ENCODE results near the gene MYO9B.

MYO9B gene

GRCh38 chr19:17213334-17213733 lies 137.8 kb downstream of the MYO9B start:
- no peak for DNase-seq
- H3K27me3 ChIP-seq (ENCODE audit: insufficient read depth, low read length, poor library complexity), result no peaks in the 10 kb centered on the region
- H3K36me3 ChIP-seq (ENCODE audit: insufficient read depth, low read length), result peaks cover 63% of the 10 kb centered on the region
- no peaks in the 10 kb centered on the region for H3K9me3 ChIP-seq (ENCODE audit: insufficient read depth, low read length, severe bottlenecking)
- peaks cover 7% of the 10 kb centered on the region for H3K79me2 ChIP-seq (ENCODE audit: insufficient read depth, low read length)
- H4K20me1 ChIP-seq (ENCODE audit: insufficient read depth, low read length), result peaks cover 3% of the 10 kb centered on the region; the same call in 1 of the 2 replicates
- no peak overlapping the region for H3K27ac ChIP-seq (ENCODE audit: low read length)
- no peak for ATAC-seq (ENCODE audit: insufficient read depth, low read depth)
- H3K4me1 ChIP-seq (ENCODE audit: insufficient read depth, low read length), result peaks cover 16% of the 10 kb centered on the region
- TF ChIP-seq EZH2 (IDR thresholded peaks at IDR 0.05; ENCODE audit: borderline replicate concordance, low read depth, low read length, severe bottlenecking) (no peak), CTCF (IDR thresholded peaks at IDR 0.05; ENCODE audit: borderline replicate concordance, extremely low read depth, low read length, poor library complexity, severe bottlenecking) (no peak)
- no peak overlapping the region for H3K4me2 ChIP-seq (ENCODE audit: insufficient read depth, low read length)
- no peak overlapping the region for H3K4me3 ChIP-seq (ENCODE audit: low read depth in 1 of 2, low read length in 2 of 2)
- no peak overlapping the region for H2AFZ ChIP-seq (ENCODE audit: low read depth, low read length)
- no peak overlapping the region for H3K9ac ChIP-seq (ENCODE audit: low read depth, low read length)

- H3K9me3 ChIP-seq (ENCODE audit: insufficient read depth, low read length, severe bottlenecking), result no peaks in the 10 kb centered on the region
- H3K27me3 ChIP-seq (ENCODE audit: insufficient read depth, low read length, poor library complexity), result no peaks in the 10 kb centered on the region
- H3K9ac ChIP-seq (ENCODE audit: low read depth, low read length), result peak overlapping the region; percentile 80
- no peaks in the 10 kb centered on the region for H4K20me1 ChIP-seq (ENCODE audit: insufficient read depth, low read length)
- TF ChIP-seq EZH2 (IDR thresholded peaks at IDR 0.05; ENCODE audit: borderline replicate concordance, low read depth, low read length, severe bottlenecking) (no peak), CTCF (IDR thresholded peaks at IDR 0.05; ENCODE audit: borderline replicate concordance, extremely low read depth, low read length, poor library complexity, severe bottlenecking) (no peak)
- H3K36me3 ChIP-seq (ENCODE audit: insufficient read depth, low read length), result peaks cover 58% of the 10 kb centered on the region
- H3K79me2 ChIP-seq (ENCODE audit: insufficient read depth, low read length), result peaks cover 7% of the 10 kb centered on the region
- no peak; the same call in 2 of the 3 replicates for ATAC-seq (ENCODE audit: insufficient read depth, low read depth)
- H3K27ac ChIP-seq (ENCODE audit: low read length), result peak overlapping the region; percentile 91
- H3K4me2 ChIP-seq (ENCODE audit: insufficient read depth, low read length), result peak overlapping the region; percentile 79
- peak overlapping the region; percentile 27 to 68; a peak in 3 of 4 replicates for H3K4me3 ChIP-seq (ENCODE audit: low read depth in 1 of 2, low read length in 2 of 2)
- H3K4me1 ChIP-seq (ENCODE audit: insufficient read depth, low read length), result peaks cover 16% of the 10 kb centered on the region
- H2AFZ ChIP-seq (ENCODE audit: low read depth, low read length), result peak overlapping the region; percentile 60
- no peak for DNase-seq
These were observed 139.0 kb downstream of the MYO9B start for GRCh38 chr19:17214508-17215126.

- H2AFZ ChIP-seq (ENCODE audit: low read depth, low read length), result peak within 1 kb of the TSS; percentile 70
These were observed 139.8 kb downstream of the MYO9B start, which contains the start of gene USE1 for GRCh38 chr19:17215127-17215971. USE1 (plus strand) TSS chr19:17215357; CDS start chr19:17215406, 49 bp downstream.

More at GRCh38 chr19:17215127-17215971, 139.8 kb downstream of the MYO9B start, which contains the start of gene USE1:
- peak within 1 kb of the TSS; percentile 80 for H3K9ac ChIP-seq (ENCODE audit: low read depth, low read length)
- H3K4me1 ChIP-seq (ENCODE audit: insufficient read depth, low read length), result peaks cover 16% of the 10 kb centered on the region
- peak within 1 kb of the TSS; percentile 79 for H3K4me2 ChIP-seq (ENCODE audit: insufficient read depth, low read length)
- no peaks in the 10 kb centered on the region for H4K20me1 ChIP-seq (ENCODE audit: insufficient read depth, low read length)
- H3K36me3 ChIP-seq (ENCODE audit: insufficient read depth, low read length), result peaks cover 53% of the 10 kb centered on the region
- peak within 1 kb of the TSS; percentile 91 for H3K27ac ChIP-seq (ENCODE audit: low read length)
- H3K79me2 ChIP-seq (ENCODE audit: insufficient read depth, low read length), result peaks cover 7% of the 10 kb centered on the region
- TF ChIP-seq EZH2 (IDR thresholded peaks at IDR 0.05; ENCODE audit: borderline replicate concordance, low read depth, low read length, severe bottlenecking) (no peak), CTCF (IDR thresholded peaks at IDR 0.05; ENCODE audit: borderline replicate concordance, extremely low read depth, low read length, poor library complexity, severe bottlenecking) (no peak)
- H3K9me3 ChIP-seq (ENCODE audit: insufficient read depth, low read length, severe bottlenecking), result no peaks in the 10 kb centered on the region
- DNase-seq, result peak; percentile 91
- ATAC-seq (ENCODE audit: insufficient read depth, low read depth), result peak; percentile 97
- H3K27me3 ChIP-seq (ENCODE audit: insufficient read depth, low read length, poor library complexity), result no peaks in the 10 kb centered on the region
- H3K4me3 ChIP-seq (ENCODE audit: low read depth in 1 of 2, low read length in 2 of 2), result peak within 1 kb of the TSS; percentile 27 to 68; a peak in 3 of 4 replicates

Measured in DND-41 (cell line).